Measurements from ENCODE around the gene LARP4B.

GRCh38 chr10:824497-824896, 107.0 kb downstream of the LARP4B start:
- no peak for TF ChIP-seq CTCF (IDR thresholded peaks at IDR 0.05)
- no peak for TF ChIP-seq EZH2 (IDR thresholded peaks at IDR 0.05)

All from neural progenitor cell (in vitro differentiated cells).